ENCODE data around the gene ZP1. TPM values are rescaled to one million over a fixed set of nuclear protein-coding genes. Genes with fewer than 3 reads are reported as not detected.
A peak's percentile ranks its signal among the peaks of the same experiment; 100 is the strongest.

Gene ZP1
- total RNA-seq, 3 donors from 2014 or later = 0.32 to 0.73 TPM; not detected in 1

DNA sequence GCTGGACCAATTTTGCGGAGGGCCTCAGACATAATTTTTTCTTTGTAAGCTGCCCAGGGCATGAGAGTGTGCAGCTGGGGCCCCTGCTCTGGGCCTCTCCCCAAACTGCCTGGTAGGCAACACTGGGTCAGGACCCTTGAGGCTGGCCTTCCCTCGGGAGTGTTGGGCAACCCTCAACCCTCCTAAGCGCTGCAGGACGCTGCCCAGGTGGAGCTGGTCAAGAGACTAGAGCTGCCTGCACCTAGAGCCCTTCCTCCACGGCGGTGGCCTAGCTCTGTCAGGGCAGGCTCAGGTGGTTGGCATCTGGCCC lies 56.4 kb downstream of the ZP1 start:
- TF ChIP-seq, protein P1, sequence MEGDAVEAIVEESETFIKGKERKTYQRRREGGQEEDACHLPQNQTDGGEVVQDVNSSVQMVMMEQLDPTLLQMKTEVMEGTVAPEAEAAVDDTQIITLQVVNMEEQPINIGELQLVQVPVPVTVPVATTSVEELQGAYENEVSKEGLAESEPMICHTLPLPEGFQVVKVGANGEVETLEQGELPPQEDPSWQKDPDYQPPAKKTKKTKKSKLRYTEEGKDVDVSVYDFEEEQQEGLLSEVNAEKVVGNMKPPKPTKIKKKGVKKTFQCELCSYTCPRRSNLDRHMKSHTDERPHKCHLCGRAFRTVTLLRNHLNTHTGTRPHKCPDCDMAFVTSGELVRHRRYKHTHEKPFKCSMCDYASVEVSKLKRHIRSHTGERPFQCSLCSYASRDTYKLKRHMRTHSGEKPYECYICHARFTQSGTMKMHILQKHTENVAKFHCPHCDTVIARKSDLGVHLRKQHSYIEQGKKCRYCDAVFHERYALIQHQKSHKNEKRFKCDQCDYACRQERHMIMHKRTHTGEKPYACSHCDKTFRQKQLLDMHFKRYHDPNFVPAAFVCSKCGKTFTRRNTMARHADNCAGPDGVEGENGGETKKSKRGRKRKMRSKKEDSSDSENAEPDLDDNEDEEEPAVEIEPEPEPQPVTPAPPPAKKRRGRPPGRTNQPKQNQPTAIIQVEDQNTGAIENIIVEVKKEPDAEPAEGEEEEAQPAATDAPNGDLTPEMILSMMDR (IDR thresholded peaks at IDR 0.05) = no peak
- TF ChIP-seq POLR2A (IDR thresholded peaks at IDR 0.05) = no peak
- TF ChIP-seq POLR2AphosphoS5 (IDR thresholded peaks at IDR 0.05) = no peak
- H3K4me1 ChIP-seq = no peaks in the 10 kb centered on the region
- no peak for DNase-seq (ENCODE audit: low spot score in 2 of 2)
- intact Hi-C loops (cut with DNase I; ENCODE audit: low total_unique reads) = no loop called here
- no peaks in the 10 kb centered on the region for H3K27me3 ChIP-seq
- H3K27ac ChIP-seq = no peak overlapping the region
- H3K4me3 ChIP-seq = peak overlapping the region in 2 of 3 donors; percentile 72 to 79
- no peaks in the 10 kb centered on the region for H3K9me3 ChIP-seq
- H3K36me3 ChIP-seq = peaks cover 15% of the 10 kb centered on the region

DNA sequence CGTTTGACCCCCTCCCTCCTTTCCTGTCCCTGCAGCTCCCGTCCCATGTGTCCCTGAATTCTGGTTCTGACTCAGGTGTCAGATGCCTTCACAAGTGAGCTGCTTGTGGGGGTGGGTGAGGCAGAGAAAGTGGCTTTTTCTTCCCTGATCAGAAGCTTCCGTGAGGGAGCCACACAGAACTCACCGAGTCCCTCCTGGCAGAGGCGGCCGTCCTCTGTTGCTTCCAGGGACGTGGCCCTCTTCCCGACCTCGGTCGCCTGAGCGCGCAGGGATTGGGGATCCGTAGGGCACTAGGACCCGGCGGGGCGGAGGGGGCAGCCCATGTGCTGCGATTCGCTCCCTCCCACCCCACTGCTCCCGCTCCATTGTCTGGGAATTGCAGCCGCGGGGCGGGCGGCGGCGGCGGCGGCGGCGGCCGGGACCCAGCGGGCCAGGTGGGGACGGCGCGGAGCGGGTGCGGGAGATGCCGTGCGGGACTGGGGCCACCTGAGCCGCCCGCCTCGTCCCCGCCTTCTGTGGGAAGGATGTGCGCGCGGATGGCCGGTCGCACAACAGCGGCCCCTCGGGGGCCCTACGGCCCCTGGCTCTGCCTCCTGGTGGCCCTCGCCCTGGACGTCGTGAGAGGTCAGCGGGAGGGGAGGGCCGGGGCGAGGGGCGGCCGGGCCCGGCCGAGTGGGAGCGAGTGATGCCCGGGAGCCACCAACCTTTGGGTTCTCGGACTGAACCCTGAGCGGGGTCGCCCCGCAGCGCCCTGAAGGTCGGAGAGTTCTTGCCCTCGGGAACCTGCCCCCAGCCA lies 57.0 kb downstream of the ZP1 start, which contains the start of gene TMEM132A:
Gene TMEM132A, plus strand, starts transcription at position 351 of the 796 bp plus-strand sequence. Its CDS starts 174 bp downstream, at position 525.
- Histone ChIP-seq H3K9me3 (no peaks in the 10 kb centered on the region), H3K4me1 (no peaks in the 10 kb centered on the region), H3K27ac (no peak within 1 kb of the TSS), H3K36me3 (peaks cover 15% of the 10 kb centered on the region), H3K4me3 (peak within 1 kb of the TSS; percentile 48 to 79 (median 72)), H3K27me3 (no peaks in the 10 kb centered on the region)
- intact Hi-C loops (cut with DNase I; ENCODE audit: low total_unique reads) = no loop called here
- TF ChIP-seq POLR2AphosphoS5 (IDR thresholded peaks at IDR 0.05) (no peak), POLR2A (IDR thresholded peaks at IDR 0.05) (no peak)
- TF ChIP-seq, protein P1 (IDR thresholded peaks at IDR 0.05) = no peak
- DNase-seq (ENCODE audit: low spot score in 2 of 2) = peak in 1 of 2 donors; percentile 70

Other genes starting within 250 kb of the ZP1 start
- gene MS4A8, start 167.9 kb upstream of the ZP1 start, total RNA-seq = under 1 TPM in 1 of 3 donors, not detected in 2; 0.66 TPM
- gene MS4A18, start 142.8 kb upstream of the ZP1 start, total RNA-seq = not detected
- gene MS4A15, start 110.7 kb upstream of the ZP1 start, total RNA-seq = not detected
- not detected for gene MS4A10, start 82.2 kb upstream of the ZP1 start, total RNA-seq
- gene CCDC86, start 25.4 kb upstream of the ZP1 start, total RNA-seq = 10 to 100 TPM; 17.8 to 22.9 (median 19.5) TPM
- gene PTGDR2, start 11.6 kb upstream of the ZP1 start, total RNA-seq = under 1 TPM in 2 of 3 donors, not detected in 1; 0.16 to 0.59 TPM
- gene PRPF19, start 39.0 kb downstream of the ZP1 start, total RNA-seq = 10 to 100 TPM; 56.0 to 82.7 (median 81.3) TPM
- 100 to 1,000 TPM in 1 of 3 donors, 10 to 100 TPM in 2; 77.6 to 112 (median 77.7) TPM for gene TMEM109, start 46.6 kb downstream of the ZP1 start, total RNA-seq
- gene TMEM132A, start 56.9 kb downstream of the ZP1 start, total RNA-seq = 10 to 100 TPM in 1 of 3 donors, 1 to 10 TPM in 2; 2.9 to 11.0 (median 8.5) TPM
- gene SLC15A3, start 84.6 kb downstream of the ZP1 start, total RNA-seq = 10 to 100 TPM in 2 of 3 donors, 1 to 10 TPM in 1; 8.8 to 23.2 (median 20.8) TPM
- 1 to 10 TPM in 1 of 3 donors, under 1 TPM in 2; 0.80 to 1.9 (median 0.98) TPM for gene CD6, start 104.1 kb downstream of the ZP1 start, total RNA-seq
- gene CD5, start 234.9 kb downstream of the ZP1 start, total RNA-seq = 1 to 10 TPM in 1 of 3 donors, under 1 TPM in 2; 0.80 to 1.3 (median 0.88) TPM

All from breast epithelium (tissue), 4 donors.